ENCODE measurements around the gene PHRF1. TPM values are rescaled to one million over a fixed set of nuclear protein-coding genes. Genes with fewer than 3 reads are reported as not detected.
"Not testable (repeated sequence)": the region's sequence is repeated elsewhere in the genome, so short reads cannot be mapped to it uniquely, and the experiment has no call there.

PHRF1 gene
- total RNA-seq, 3 donors from 2014 or later (not counting 1 experiment from before 2014, with no cell fraction given): 46.1 to 52.0 (median 46.9) TPM

DNA sequence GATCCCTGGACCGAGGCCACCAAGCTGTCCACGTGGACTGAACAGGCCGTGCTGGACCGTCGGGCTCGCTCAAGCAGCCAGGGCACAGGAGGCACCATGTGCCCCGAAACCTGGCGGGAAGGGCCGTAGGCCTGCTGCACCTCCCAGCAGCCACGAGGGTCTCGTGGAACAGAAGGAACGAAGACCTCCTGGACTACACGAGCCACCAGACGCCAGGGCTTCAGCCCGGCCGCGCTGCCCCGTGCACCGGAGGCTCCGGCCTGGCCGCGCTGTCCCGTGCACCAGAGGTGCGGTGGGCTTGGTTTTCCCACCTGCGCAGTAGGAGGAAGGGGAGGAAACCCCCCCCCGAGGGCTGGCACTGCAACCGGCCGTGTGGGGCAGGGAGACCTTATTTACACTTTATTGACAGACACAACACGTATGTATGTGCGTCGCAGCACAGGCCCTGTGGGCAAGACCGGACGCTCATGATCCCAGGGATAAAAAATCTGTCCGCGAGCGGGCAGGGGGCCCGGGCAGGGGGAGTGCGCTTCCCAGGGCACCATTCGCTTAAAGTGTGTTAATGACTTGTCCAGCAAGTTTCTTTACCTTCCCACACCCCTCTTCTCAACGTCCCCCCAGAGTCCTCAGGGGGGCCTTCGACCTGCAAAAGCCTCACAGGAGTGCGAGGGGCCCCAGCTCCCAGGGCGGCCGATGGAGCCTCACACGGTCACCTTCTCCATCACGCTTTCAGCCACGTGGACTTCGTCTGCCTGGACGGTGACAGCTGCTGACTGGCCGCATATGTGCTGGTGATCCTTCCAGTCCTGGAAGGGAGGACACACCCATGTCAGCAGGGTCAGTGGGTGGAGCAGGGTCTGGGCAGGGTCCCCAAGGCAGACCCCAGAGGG, 67.8 kb downstream of the PHRF1 start:
- no peak overlapping the region for H3K27ac ChIP-seq (ENCODE audit: low read length)
- H3K4me1 ChIP-seq (ENCODE audit: control insufficient read depth, insufficient read depth, low read length): peaks cover 14% of the 10 kb centered on the region
- Mint-ChIP-seq H3K9me3 (no peaks in the 10 kb centered on the region), H3K36me3 (no peaks in the 10 kb centered on the region), H3K27ac (no peak overlapping the region), H3K4me3 (no peak overlapping the region), H3K27me3 (ENCODE audit: low read depth in 2 of 2) (peaks cover 0 to 5% of the 10 kb centered on the region in 2 donors), H3K4me1 (peaks cover 5 to 12% of the 10 kb centered on the region in 2 donors)
- H3K4me3 ChIP-seq (ENCODE audit: low read length): no peak overlapping the region
- DNase-seq (no peak), ATAC-seq (no peak)
- intact Hi-C loops (cut with micrococcal nuclease): no loop called here
- WGBS (ENCODE audit: insufficient coverage): 95% methylated on average over 50 of the region's 50 CpGs
- TF ChIP-seq, protein P1, sequence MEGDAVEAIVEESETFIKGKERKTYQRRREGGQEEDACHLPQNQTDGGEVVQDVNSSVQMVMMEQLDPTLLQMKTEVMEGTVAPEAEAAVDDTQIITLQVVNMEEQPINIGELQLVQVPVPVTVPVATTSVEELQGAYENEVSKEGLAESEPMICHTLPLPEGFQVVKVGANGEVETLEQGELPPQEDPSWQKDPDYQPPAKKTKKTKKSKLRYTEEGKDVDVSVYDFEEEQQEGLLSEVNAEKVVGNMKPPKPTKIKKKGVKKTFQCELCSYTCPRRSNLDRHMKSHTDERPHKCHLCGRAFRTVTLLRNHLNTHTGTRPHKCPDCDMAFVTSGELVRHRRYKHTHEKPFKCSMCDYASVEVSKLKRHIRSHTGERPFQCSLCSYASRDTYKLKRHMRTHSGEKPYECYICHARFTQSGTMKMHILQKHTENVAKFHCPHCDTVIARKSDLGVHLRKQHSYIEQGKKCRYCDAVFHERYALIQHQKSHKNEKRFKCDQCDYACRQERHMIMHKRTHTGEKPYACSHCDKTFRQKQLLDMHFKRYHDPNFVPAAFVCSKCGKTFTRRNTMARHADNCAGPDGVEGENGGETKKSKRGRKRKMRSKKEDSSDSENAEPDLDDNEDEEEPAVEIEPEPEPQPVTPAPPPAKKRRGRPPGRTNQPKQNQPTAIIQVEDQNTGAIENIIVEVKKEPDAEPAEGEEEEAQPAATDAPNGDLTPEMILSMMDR (IDR thresholded peaks at IDR 0.05): no peak
- peaks cover 4% of the 10 kb centered on the region for H3K9me3 ChIP-seq (ENCODE audit: control insufficient read depth, insufficient read depth, low read length)
- peaks cover 5% of the 10 kb centered on the region for H3K27me3 ChIP-seq (ENCODE audit: control insufficient read depth, insufficient read depth, low read length)
- H3K36me3 ChIP-seq (ENCODE audit: control insufficient read depth, insufficient read depth, low read length): peaks cover 6% of the 10 kb centered on the region

DNA sequence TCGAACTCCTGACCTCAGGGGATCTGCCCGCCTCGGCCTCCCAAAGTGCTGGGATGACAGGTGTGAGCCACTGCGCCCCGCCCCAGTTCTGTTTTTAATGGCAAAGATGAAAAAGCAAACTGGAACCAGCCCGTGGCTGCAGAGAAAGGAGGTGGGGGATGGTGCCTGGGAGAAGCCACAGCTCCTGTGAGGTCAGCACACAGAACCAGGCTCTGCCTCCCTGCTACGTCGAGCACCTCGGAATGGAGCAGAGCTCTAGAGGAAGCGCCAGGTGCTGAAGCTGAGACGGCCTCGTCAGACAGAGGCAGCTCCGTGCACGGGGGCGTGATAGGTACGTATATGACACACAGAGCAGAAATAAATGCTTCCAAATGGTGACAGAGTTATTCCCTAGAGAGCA, 69.3 kb downstream of the PHRF1 start:
- H3K4me3 ChIP-seq (ENCODE audit: low read length): no peak overlapping the region
- H3K4me1 ChIP-seq (ENCODE audit: control insufficient read depth, insufficient read depth, low read length): peaks cover 8% of the 10 kb centered on the region
- peaks cover 1 to 8% of the 10 kb centered on the region in 2 donors for H3K4me1 Mint-ChIP-seq
- intact Hi-C loops (cut with micrococcal nuclease): no loop called here
- WGBS (ENCODE audit: insufficient coverage): 87% methylated on average over 16 of the region's 16 CpGs
- H3K27me3 ChIP-seq (ENCODE audit: control insufficient read depth, insufficient read depth, low read length): no peaks in the 10 kb centered on the region
- no peak overlapping the region for H3K4me3 Mint-ChIP-seq
- peaks cover 8% of the 10 kb centered on the region for H3K36me3 ChIP-seq (ENCODE audit: control insufficient read depth, insufficient read depth, low read length)
- H3K27me3 Mint-ChIP-seq (ENCODE audit: low read depth in 2 of 2): peaks cover 0 to 3% of the 10 kb centered on the region in 2 donors
- TF ChIP-seq, protein P1 (IDR thresholded peaks at IDR 0.05): no peak
- no peaks in the 10 kb centered on the region for H3K36me3 Mint-ChIP-seq
- DNase-seq: no peak
- H3K27ac Mint-ChIP-seq: no peak overlapping the region
- no peak for ATAC-seq
- H3K9me3 Mint-ChIP-seq: no peaks in the 10 kb centered on the region
- H3K27ac ChIP-seq (ENCODE audit: low read length): no peak overlapping the region
- H3K9me3 ChIP-seq (ENCODE audit: control insufficient read depth, insufficient read depth, low read length): peaks cover 4% of the 10 kb centered on the region

DNA sequence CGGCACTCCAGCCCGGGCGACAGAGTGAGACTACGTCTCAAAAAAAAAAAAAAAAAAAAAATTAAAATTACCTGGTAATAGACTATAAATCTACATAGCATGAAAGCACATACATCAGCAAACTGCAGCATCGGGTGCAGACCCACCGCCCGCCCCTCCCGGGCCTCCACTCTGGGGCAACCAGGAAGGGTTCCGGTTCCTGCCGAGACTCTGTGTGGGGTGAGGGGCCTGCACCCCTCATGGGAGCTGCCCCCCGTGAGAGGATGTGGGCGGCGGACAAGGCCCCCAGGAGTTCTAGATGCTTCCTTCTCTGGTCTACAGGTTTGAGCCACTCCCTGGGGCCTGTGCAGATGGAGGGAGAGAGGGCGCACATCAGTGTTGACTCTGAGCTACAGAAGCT, 69.9 kb downstream of the PHRF1 start:
- Histone ChIP-seq H3K27ac (ENCODE audit: low read length) (no peak overlapping the region), H3K4me3 (ENCODE audit: low read length) (no peak overlapping the region), H3K27me3 (ENCODE audit: control insufficient read depth, insufficient read depth, low read length) (no peaks in the 10 kb centered on the region), H3K9me3 (ENCODE audit: control insufficient read depth, insufficient read depth, low read length) (peaks cover 4% of the 10 kb centered on the region), H3K36me3 (ENCODE audit: control insufficient read depth, insufficient read depth, low read length) (peaks cover 8% of the 10 kb centered on the region), H3K4me1 (ENCODE audit: control insufficient read depth, insufficient read depth, low read length) (peaks cover 3% of the 10 kb centered on the region)
- Mint-ChIP-seq H3K9me3 (no peaks in the 10 kb centered on the region), H3K36me3 (no peaks in the 10 kb centered on the region), H3K27ac (no peak overlapping the region), H3K27me3 (ENCODE audit: low read depth in 2 of 2) (no peaks in the 10 kb centered on the region), H3K4me3 (no peak overlapping the region), H3K4me1 (peaks cover 0 to 5% of the 10 kb centered on the region in 2 donors)
- ATAC-seq (no peak), DNase-seq (no peak)
- intact Hi-C loops (cut with micrococcal nuclease): no loop called here
- WGBS (ENCODE audit: insufficient coverage): 65% methylated on average over 11 of the region's 14 CpGs
- TF ChIP-seq, protein P1 (IDR thresholded peaks at IDR 0.05): no peak

DNA sequence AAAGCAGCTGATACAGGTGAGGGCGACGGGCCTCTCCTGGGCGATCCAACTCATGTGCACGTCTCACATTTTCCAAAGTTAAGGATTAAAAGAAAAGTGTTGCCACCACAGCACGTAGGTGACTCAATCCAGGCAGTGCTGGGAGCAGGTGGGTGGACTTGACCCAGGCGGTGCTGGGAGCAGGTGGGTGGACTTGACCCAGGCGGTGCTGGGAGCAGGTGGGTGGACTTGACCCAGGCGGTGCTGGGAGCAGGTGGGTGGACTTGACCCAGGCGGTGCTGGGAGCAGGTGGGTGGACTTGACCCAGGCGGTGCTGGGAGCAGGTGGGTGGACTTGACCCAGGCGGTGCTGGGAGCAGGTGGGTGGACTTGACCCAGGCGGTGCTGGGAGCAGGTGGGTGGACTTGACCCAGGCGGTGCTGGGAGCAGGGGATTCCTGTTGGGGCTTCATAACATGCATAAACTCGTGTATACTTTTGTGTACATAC, 71.4 kb downstream of the PHRF1 start:
- not testable (repeated sequence) for H3K27ac Mint-ChIP-seq; H3K27me3 Mint-ChIP-seq (ENCODE audit: low read depth in 2 of 2)

More for the DNA sequence above, 71.4 kb downstream of the PHRF1 start:
- H3K4me3 Mint-ChIP-seq; H3K9me3 ChIP-seq (ENCODE audit: control insufficient read depth, insufficient read depth, low read length); H3K36me3 ChIP-seq (ENCODE audit: control insufficient read depth, insufficient read depth, low read length); H3K36me3 Mint-ChIP-seq; H3K4me3 ChIP-seq (ENCODE audit: low read length); ATAC-seq; intact Hi-C loops (cut with micrococcal nuclease); H3K9me3 Mint-ChIP-seq; DNase-seq; H3K27ac ChIP-seq (ENCODE audit: low read length); H3K27me3 ChIP-seq (ENCODE audit: control insufficient read depth, insufficient read depth, low read length); H3K4me1 Mint-ChIP-seq; H3K4me1 ChIP-seq (ENCODE audit: control insufficient read depth, insufficient read depth, low read length): not testable (repeated sequence)
- WGBS (ENCODE audit: insufficient coverage): 98% methylated on average over 7 of the region's 14 CpGs

All from natural killer cell (primary cell).